OCI-LY7 (cell line): Measurements from ENCODE around the gene BTG4.

Experiments
- EZH2phosphoT487 ChIP-seq: fragments of 200-600 bp; sonication (generic); IDR thresholded peaks from 2 replicates; pipeline ENCODE4 v1.6.1; 2018; ENCODE audit warnings: low read depth, borderline replicate concordance, mild to moderate bottlenecking, mixed run types, antibody characterized with exemption, low read length, moderate library complexity, mixed read lengths
- TF ChIP-seq, protein P1 (sequence below): fragments of 200-600 bp; sonication (generic); conservative IDR thresholded peaks from 2 replicates; pipeline ENCODE4 v1.5.1; 2014; ENCODE audit warnings: mild to moderate bottlenecking, antibody characterized with exemption, low read length, moderate library complexity, mixed read lengths

DNA sequence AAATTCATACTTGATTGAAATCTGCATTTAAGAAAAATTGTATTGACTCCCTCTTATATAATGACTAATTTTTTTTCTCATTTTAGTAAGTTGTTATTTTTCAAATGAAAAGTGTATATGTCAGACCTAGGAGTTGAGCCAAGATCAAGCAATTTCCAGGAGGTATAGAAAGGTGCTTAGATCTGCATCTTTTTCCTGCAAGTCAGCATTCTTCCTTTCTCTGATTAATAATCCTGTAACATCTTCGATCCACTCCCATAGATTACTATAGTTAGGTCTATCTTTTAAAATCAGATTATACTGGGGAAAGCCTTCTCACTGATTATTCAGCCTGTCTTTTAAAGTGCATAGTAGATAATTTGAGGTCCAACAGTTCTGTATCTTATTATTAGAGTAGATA is 15.1 kb upstream of the BTG4 start:
- TF ChIP-seq, protein P1, sequence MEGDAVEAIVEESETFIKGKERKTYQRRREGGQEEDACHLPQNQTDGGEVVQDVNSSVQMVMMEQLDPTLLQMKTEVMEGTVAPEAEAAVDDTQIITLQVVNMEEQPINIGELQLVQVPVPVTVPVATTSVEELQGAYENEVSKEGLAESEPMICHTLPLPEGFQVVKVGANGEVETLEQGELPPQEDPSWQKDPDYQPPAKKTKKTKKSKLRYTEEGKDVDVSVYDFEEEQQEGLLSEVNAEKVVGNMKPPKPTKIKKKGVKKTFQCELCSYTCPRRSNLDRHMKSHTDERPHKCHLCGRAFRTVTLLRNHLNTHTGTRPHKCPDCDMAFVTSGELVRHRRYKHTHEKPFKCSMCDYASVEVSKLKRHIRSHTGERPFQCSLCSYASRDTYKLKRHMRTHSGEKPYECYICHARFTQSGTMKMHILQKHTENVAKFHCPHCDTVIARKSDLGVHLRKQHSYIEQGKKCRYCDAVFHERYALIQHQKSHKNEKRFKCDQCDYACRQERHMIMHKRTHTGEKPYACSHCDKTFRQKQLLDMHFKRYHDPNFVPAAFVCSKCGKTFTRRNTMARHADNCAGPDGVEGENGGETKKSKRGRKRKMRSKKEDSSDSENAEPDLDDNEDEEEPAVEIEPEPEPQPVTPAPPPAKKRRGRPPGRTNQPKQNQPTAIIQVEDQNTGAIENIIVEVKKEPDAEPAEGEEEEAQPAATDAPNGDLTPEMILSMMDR, result no peak
- TF ChIP-seq EZH2phosphoT487, result no peak
